ENCODE measurements around the gene TMEM240. TPM values are rescaled to one million over a fixed set of nuclear protein-coding genes. Genes with fewer than 3 reads are reported as not detected.
"Not testable (repeated sequence)": the region's sequence is repeated elsewhere in the genome, so short reads cannot be mapped to it uniquely, and the experiment has no call there.

Gene TMEM240
- total RNA-seq, 1 experiment from 2014 or later: 8.0 TPM

DNA sequence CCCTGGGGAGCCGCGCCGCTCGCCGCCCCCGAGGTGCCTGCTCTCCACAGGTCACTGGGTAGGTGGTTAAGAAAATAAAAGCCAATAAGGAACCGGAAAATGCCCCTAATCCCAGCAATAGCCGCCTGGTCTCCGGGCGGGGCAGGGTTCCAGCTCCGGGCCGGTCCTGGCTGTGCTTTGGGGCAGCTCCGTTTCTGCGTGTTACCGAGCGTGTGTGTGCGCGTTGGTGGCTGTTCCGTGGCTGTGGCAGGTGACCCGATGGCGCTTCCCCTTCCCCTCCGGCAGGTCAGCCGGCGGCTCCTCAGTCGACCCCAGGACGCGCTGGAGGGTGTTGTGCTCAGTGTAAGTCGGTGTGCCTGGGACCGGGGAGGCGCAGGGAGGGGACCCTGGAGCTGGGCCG, 17.2 kb downstream of the TMEM240 start:
- H3K4me1 Mint-ChIP-seq; DNase-seq (ENCODE audit: low spot score); H3K4me3 Mint-ChIP-seq; H3K36me3 Mint-ChIP-seq; H3K27ac Mint-ChIP-seq; ATAC-seq; H3K27me3 Mint-ChIP-seq (ENCODE audit: low read depth); H3K9me3 Mint-ChIP-seq; CTCF ChIA-PET; POLR2A ChIA-PET: not testable (repeated sequence)

DNA sequence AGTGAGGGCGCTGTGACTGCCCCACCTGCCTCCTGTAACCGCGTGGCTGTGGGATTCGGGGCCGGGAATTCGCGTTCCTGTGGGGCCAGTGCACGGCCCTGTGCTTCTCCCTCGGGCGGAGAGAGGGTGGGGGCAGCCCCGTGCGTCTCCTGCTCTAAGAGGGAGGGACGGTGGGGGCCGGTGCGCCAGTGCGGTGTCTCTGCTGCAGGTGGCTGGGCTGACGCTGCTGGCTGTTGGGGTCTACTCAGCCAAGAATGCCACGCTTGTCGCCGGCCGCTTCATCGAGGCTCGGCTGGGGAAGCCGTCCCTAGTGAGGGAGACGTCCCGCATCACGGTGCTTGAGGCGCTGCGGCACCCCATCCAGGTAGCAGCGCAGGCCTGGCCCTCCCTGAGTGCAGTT, 17.9 kb downstream of the TMEM240 start:
- H3K27me3 Mint-ChIP-seq (ENCODE audit: low read depth); H3K4me3 Mint-ChIP-seq; H3K4me1 Mint-ChIP-seq; H3K27ac Mint-ChIP-seq; ATAC-seq; CTCF ChIA-PET; POLR2A ChIA-PET; H3K9me3 Mint-ChIP-seq; DNase-seq (ENCODE audit: low spot score): not testable (repeated sequence)
- peaks cover 14% of the 10 kb centered on the region for H3K36me3 Mint-ChIP-seq

DNA sequence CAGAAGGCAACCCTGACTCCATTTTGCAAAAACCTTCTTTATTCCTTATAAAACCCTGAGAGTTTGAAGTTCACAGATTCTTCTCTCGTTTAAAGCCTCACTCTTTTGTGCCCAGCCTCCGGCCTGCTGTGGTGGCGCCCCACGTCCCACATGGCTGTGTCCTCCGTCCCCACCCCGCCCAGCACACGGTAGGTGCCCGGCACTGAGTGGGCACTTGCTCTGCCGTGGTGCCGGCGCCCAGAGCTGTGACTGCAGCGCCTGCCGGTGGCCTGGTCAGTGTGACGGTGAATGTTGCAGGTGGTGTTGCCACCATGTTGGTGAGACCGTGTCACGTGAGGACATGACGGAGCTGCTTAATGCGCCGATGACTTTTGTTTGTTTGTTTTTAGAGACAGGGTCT, 19.1 kb downstream of the TMEM240 start:
- Mint-ChIP-seq H3K4me3 (no peak overlapping the region), H3K4me1 (no peaks in the 10 kb centered on the region), H3K9me3 (no peaks in the 10 kb centered on the region), H3K36me3 (peaks cover 12% of the 10 kb centered on the region), H3K27ac (no peak overlapping the region), H3K27me3 (ENCODE audit: low read depth) (no peaks in the 10 kb centered on the region)
- POLR2A ChIA-PET: no interaction called here
- ATAC-seq (no peak), DNase-seq (ENCODE audit: low spot score) (no peak)
- CTCF ChIA-PET: no interaction called here
- TF ChIP-seq PRRX2 (CRISPR knock-in tag; IDR thresholded peaks at IDR 0.05) (no peak), SMAD3 (CRISPR knock-in tag; IDR thresholded peaks at IDR 0.05; ENCODE audit: borderline replicate concordance) (no peak), MYBL2 (CRISPR knock-in tag; IDR thresholded peaks at IDR 0.05) (no peak), NR1H2 (CRISPR knock-in tag; IDR thresholded peaks at IDR 0.05) (no peak), TEAD1 (CRISPR knock-in tag; IDR thresholded peaks at IDR 0.05) (no peak), NFE2L1 (CRISPR knock-in tag; IDR thresholded peaks at IDR 0.05) (no peak), OVOL2 (CRISPR knock-in tag; IDR thresholded peaks at IDR 0.05; ENCODE audit: borderline replicate concordance) (no peak), ZNF232 (CRISPR knock-in tag; IDR thresholded peaks at IDR 0.05) (no peak), ZNF263 (CRISPR knock-in tag; IDR thresholded peaks at IDR 0.05; ENCODE audit: low read depth) (no peak), ELF4 (CRISPR knock-in tag; IDR thresholded peaks at IDR 0.05; ENCODE audit: low read depth) (no peak), FOXJ3 (CRISPR knock-in tag; IDR thresholded peaks at IDR 0.05; ENCODE audit: borderline replicate concordance) (no peak), EMX1 (CRISPR knock-in tag; IDR thresholded peaks at IDR 0.05) (no peak), NFYB (CRISPR knock-in tag; conservative IDR thresholded peaks at IDR 0.05; ENCODE audit: low read depth) (no peak), ZNF416 (CRISPR knock-in tag; IDR thresholded peaks at IDR 0.05) (no peak)
- TF ChIP-seq, protein P1, sequence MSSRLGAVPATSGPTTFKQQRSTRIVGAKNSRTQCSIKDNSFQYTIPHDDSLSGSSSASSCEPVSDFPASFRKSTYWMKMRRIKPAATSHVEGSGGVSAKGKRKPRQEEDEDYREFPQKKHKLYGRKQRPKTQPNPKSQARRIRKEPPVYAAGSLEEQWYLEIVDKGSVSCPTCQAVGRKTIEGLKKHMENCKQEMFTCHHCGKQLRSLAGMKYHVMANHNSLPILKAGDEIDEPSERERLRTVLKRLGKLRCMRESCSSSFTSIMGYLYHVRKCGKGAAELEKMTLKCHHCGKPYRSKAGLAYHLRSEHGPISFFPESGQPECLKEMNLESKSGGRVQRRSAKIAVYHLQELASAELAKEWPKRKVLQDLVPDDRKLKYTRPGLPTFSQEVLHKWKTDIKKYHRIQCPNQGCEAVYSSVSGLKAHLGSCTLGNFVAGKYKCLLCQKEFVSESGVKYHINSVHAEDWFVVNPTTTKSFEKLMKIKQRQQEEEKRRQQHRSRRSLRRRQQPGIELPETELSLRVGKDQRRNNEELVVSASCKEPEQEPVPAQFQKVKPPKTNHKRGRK (CRISPR knock-in tag; IDR thresholded peaks at IDR 0.05; ENCODE audit: borderline replicate concordance): no peak
- TF ChIP-seq, protein P2, sequence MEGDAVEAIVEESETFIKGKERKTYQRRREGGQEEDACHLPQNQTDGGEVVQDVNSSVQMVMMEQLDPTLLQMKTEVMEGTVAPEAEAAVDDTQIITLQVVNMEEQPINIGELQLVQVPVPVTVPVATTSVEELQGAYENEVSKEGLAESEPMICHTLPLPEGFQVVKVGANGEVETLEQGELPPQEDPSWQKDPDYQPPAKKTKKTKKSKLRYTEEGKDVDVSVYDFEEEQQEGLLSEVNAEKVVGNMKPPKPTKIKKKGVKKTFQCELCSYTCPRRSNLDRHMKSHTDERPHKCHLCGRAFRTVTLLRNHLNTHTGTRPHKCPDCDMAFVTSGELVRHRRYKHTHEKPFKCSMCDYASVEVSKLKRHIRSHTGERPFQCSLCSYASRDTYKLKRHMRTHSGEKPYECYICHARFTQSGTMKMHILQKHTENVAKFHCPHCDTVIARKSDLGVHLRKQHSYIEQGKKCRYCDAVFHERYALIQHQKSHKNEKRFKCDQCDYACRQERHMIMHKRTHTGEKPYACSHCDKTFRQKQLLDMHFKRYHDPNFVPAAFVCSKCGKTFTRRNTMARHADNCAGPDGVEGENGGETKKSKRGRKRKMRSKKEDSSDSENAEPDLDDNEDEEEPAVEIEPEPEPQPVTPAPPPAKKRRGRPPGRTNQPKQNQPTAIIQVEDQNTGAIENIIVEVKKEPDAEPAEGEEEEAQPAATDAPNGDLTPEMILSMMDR (IDR thresholded peaks at IDR 0.05): no peak
- TF ChIP-seq, protein P3, sequence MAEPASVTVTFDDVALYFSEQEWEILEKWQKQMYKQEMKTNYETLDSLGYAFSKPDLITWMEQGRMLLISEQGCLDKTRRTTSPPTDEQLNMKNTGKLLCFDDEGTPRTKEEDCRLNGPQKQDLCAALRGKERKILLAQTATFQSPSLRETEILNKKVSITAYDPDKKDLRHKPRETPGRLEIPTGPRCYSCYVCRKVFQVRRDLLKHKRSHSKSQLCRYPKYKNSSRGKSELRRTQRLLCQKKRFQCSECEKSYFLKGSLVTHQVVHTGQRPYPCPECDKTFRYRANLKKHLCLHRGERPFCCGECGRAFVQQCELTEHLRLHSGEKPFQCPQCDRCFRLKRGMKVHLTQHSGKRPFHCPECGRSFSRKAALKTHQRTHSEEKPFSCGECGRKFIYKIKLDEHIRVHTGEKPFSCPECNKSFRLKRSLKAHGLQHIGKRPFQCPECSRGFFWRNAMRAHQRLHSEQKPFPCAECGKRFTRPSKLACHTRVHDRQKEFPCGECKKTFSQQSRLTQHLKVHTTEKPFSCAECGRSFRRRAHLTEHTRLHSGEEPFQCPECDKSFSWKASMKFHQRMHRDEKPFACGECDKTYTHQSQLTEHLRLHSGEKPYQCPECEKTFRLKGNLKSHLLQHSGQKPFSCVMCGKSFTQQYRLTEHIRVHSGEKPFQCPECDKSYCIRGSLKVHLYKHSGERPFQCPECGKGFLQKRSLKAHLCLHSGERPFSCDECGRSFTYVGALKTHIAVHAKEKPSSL (CRISPR knock-in tag; conservative IDR thresholded peaks at IDR 0.05): no peak
- TF ChIP-seq, protein P4, sequence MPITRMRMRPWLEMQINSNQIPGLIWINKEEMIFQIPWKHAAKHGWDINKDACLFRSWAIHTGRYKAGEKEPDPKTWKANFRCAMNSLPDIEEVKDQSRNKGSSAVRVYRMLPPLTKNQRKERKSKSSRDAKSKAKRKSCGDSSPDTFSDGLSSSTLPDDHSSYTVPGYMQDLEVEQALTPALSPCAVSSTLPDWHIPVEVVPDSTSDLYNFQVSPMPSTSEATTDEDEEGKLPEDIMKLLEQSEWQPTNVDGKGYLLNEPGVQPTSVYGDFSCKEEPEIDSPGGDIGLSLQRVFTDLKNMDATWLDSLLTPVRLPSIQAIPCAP (CRISPR knock-in tag; IDR thresholded peaks at IDR 0.05): no peak
- TF ChIP-seq, protein P5, sequence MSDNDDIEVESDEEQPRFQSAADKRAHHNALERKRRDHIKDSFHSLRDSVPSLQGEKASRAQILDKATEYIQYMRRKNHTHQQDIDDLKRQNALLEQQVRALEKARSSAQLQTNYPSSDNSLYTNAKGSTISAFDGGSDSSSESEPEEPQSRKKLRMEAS (CRISPR knock-in tag; IDR thresholded peaks at IDR 0.05): no peak
- TF ChIP-seq, protein P6, sequence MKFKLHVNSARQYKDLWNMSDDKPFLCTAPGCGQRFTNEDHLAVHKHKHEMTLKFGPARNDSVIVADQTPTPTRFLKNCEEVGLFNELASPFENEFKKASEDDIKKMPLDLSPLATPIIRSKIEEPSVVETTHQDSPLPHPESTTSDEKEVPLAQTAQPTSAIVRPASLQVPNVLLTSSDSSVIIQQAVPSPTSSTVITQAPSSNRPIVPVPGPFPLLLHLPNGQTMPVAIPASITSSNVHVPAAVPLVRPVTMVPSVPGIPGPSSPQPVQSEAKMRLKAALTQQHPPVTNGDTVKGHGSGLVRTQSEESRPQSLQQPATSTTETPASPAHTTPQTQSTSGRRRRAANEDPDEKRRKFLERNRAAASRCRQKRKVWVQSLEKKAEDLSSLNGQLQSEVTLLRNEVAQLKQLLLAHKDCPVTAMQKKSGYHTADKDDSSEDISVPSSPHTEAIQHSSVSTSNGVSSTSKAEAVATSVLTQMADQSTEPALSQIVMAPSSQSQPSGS (CRISPR knock-in tag; IDR thresholded peaks at IDR 0.05; ENCODE audit: borderline replicate concordance, low read depth): no peak

DNA sequence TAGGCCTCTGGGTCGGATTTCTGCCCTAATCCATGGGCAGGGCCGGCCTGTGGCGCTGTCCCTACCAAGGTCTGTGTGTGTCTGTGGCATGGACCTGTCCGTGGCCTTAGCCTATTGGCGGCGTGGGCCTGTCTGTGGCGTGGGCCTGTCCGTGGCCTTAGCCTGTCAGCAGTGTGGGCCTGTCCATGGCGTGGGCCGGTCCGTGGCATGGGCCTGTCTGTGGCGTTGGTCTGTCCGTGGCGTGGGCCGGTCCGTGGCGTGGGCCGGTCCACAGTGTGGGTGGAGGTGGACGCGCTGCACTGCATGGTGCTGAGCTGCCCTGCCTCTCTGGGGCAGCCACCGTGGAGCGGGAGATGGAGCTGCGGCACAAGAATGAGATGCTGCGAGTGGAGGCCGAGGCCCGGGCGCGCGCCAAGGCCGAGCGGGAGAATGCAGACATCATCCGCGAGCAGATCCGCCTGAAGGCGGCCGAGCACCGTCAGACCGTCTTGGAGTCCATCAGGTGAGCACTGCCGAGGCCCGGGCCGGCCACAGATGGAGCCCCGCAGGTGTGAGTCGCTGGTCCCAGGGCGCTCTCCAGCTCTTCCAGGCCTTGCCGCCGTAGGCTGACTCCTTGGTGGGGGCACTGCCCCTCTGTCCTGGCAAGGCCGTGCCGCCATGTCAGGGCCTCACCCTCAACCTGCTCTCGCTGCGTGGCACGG, 20.5 kb downstream of the TMEM240 start:
- H3K9me3 Mint-ChIP-seq; ATAC-seq; H3K27ac Mint-ChIP-seq; H3K27me3 Mint-ChIP-seq (ENCODE audit: low read depth); DNase-seq (ENCODE audit: low spot score); POLR2A ChIA-PET; H3K4me1 Mint-ChIP-seq; CTCF ChIA-PET; H3K4me3 Mint-ChIP-seq: not testable (repeated sequence)
- peaks cover 12% of the 10 kb centered on the region for H3K36me3 Mint-ChIP-seq

DNA sequence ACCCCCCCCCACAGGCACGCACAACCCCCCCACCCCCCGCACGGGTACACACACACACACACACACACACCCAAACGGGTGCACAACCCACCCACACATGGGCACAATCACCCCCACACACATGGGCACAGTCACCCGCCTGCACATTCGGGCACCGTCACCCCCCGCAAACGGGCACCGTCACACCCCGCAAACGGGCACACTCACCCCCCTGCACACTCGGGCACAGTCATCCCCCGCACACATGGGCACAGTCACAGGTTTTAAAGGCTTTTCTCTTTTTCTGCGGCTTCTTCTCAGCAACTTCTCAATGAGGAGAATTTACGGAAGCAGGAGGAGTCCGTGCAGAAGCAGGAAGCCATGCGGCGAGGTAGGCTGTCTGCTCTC, 21.8 kb downstream of the TMEM240 start:
- H3K4me3 Mint-ChIP-seq; DNase-seq (ENCODE audit: low spot score); H3K4me1 Mint-ChIP-seq; H3K27me3 Mint-ChIP-seq (ENCODE audit: low read depth); H3K27ac Mint-ChIP-seq; CTCF ChIA-PET; H3K9me3 Mint-ChIP-seq; POLR2A ChIA-PET; ATAC-seq: not testable (repeated sequence)
- H3K36me3 Mint-ChIP-seq: peaks cover 12% of the 10 kb centered on the region
